RWPE1 (cell line): ENCODE data around the gene TBKBP1.

Experiments
- CTCF ChIA-PET: fragments of 350-600 bp; sonication (Branson Sonifier 250); formaldehyde crosslinking; extraction: SDS; loops from one replicate; lab custom pipeline; 2021; lab: Yijun Ruan, JAX
- POLR2A ChIA-PET: fragments of 400-600 bp; formaldehyde crosslinking; extraction: SDS; loops from one replicate; lab custom pipeline; 2020; ENCODE audit warnings: antibody characterized with exemption; ENCODE audit not compliant: low non-redundant PET; lab: Yijun Ruan, JAX
- DNase-seq: peaks from one replicate; pipeline ENCODE4 v3.0.0; 2012; ENCODE audit warnings: low spot score
- H3K27ac ChIP-seq: fragments of 450-650 bp; 2 replicates; pipeline ENCODE4 v1.5.1; 2017
- TF ChIP-seq, protein P1 (sequence below): fragments of 450-650 bp; conservative IDR thresholded peaks from 2 replicates; pipeline ENCODE4 v1.5.1; 2017; ENCODE audit warnings: low read depth, mild to moderate bottlenecking

The TBKBP1 gene

DNA sequence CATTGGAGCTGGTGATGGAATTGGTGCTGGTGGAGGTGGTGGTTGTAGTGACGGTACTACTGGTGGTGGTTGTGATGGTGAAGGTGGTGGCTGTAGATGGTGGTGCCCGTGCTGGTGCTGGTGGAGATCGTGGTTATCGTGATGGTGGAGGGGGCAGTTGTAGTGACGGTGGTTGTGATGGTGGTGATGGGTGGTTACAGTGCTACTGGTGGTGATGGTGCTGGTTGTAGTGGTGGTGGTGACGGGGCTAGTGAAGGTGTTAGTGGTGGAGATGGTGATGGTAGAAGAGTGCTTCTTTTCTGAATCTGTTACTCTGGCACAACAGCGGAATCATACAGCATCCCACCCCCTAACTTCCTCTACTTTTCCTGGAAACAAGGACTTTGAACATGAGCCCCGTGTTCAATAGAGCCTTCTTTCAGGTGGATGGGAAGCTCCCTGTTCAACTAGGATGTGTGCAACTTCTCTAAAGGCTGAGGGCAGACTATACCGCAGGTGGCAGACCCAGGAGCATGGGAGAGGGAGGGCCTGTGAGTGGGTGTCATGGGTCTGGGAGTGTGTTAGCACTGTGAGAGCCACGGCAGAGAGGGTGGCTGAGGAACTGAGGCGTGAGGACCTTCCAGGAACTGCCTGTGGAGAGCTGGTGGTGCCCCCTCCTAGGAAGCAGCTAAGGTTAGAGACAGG is 47.3 kb downstream of the TBKBP1 start:
- CTCF ChIA-PET: interaction anchor here (0.8 kb wide), 1 partner anchor 9 kb away, joined by 3 read pairs; no protein-coding TSS in a partner anchor
- H3K27ac ChIP-seq: no peak overlapping the region
- TF ChIP-seq, protein P1, sequence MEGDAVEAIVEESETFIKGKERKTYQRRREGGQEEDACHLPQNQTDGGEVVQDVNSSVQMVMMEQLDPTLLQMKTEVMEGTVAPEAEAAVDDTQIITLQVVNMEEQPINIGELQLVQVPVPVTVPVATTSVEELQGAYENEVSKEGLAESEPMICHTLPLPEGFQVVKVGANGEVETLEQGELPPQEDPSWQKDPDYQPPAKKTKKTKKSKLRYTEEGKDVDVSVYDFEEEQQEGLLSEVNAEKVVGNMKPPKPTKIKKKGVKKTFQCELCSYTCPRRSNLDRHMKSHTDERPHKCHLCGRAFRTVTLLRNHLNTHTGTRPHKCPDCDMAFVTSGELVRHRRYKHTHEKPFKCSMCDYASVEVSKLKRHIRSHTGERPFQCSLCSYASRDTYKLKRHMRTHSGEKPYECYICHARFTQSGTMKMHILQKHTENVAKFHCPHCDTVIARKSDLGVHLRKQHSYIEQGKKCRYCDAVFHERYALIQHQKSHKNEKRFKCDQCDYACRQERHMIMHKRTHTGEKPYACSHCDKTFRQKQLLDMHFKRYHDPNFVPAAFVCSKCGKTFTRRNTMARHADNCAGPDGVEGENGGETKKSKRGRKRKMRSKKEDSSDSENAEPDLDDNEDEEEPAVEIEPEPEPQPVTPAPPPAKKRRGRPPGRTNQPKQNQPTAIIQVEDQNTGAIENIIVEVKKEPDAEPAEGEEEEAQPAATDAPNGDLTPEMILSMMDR: no peak
- POLR2A ChIA-PET: no interaction called here
- no peak for DNase-seq

DNA sequence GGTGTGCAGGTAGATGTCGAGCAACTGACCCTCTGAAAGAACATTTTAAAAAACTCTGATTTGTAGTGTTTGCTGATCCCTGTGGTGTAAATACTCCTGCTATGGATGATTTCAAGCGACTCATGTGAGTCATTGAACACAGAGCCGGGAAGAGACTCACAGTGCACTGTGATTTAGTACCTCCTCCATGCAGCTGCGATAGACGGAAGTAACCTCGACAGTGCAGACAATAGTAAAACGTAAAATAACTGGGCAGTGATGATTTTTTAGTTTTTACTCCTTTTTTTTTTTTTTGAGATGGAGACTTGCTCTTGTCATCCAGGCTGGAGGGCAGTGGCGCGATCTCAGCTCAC is 47.8 kb downstream of the TBKBP1 start:
- no peak for DNase-seq
- CTCF ChIA-PET: interaction anchor here (0.5 to 0.8 kb wide), 3 partner anchors 10 to 99 kb away, joined by 3 to 4 read pairs (median 3); partner anchors contain the start of gene SCRN2
- TF ChIP-seq, protein P1: no peak
- H3K27ac ChIP-seq: no peak overlapping the region
- POLR2A ChIA-PET: interaction anchor here (0.6 kb wide), 1 partner anchor 10 kb away, joined by 3 read pairs; no protein-coding TSS in a partner anchor

DNA sequence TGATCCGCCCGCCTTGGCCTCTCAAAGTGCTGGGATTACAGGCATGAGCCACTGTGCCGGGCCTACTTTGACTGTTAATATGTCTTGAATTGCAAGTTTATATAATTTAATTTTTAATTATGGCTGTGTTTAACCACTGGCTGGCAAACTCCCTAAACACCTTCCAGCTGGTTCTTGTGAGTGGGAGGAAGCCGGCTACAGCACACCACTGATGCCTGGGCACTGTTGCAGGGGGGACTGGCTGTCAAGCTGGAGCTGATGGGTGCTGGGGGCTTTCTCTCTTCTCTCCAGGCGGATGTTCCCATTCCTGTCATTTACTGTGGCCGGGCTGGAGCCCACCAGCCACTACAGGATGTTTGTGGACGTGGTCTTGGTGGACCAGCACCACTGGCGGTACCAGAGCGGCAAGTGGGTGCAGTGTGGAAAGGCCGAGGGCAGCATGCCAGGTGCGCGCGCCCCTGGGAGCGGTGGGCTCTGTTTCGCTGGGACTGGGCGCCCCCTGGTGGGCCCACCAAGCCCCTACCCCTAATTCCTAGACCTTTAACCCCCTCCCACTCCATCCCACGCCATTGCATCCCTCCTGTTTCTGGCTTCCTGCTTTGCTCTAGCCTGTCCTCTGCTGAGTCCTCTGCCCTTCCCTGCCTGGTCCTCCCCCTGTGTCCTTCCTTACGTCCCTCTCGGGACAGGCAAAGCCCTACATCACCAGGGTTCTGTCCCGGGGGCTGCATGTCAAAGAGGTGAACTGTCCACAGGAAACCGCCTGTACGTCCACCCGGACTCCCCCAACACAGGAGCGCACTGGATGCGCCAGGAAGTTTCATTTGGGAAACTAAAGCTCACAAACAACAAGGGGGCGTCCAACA is 48.6 kb downstream of the TBKBP1 start:
- no peak for DNase-seq
- TF ChIP-seq, protein P1: no peak; the same call in 1 of the 2 replicates
- ChIA-PET CTCF (interaction anchor here (0.5 to 0.8 kb wide), 5 partner anchors 11 to 1779 kb away, joined by 3 to 7 read pairs (median 4); partner anchors contain the start of gene SCRN2), POLR2A (interaction anchor here (0.6 kb wide), 1 partner anchor 10 kb away, joined by 3 read pairs; no protein-coding TSS in a partner anchor)
- H3K27ac ChIP-seq: no peak overlapping the region

DNA sequence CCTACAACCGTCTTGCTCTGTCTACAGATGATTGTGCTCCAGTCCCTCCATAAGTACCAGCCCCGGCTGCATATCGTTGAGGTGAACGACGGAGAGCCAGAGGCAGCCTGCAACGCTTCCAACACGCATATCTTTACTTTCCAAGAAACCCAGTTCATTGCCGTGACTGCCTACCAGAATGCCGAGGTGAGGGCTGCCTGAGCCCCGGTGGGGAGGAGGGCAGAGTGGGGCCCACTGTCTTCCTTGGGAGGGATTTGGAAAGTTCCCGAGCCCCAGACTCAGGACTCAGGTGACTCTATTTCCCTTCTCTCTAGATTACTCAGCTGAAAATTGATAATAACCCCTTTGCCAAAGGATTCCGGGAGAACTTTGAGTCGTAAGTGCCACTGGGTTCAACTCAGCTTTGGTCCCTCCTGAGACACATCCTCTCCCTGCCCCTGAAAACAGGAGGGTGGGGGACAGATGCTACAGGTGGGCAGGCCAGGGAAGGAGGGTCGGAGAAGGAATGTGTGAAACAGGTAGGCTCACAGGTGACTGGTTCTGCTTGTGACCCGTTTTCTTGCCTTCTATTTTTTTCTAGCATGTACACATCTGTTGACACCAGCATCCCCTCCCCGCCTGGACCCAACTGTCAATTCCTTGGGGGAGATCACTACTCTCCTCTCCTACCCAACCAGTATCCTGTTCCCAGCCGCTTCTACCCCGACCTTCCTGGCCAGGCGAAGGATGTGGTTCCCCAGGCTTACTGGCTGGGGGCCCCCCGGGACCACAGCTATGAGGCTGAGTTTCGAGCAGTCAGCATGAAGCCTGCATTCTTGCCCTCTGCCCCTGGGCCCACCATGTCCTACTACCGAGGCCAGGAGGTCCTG is 50.4 kb downstream of the TBKBP1 start:
- ChIA-PET POLR2A (no interaction called here), CTCF (interaction anchor here (0.6 kb wide), 1 partner anchor 63 kb away, joined by 4 read pairs; no protein-coding TSS in a partner anchor)
- no peak for DNase-seq
- H3K27ac ChIP-seq: no peak overlapping the region
- TF ChIP-seq, protein P1: no peak

DNA sequence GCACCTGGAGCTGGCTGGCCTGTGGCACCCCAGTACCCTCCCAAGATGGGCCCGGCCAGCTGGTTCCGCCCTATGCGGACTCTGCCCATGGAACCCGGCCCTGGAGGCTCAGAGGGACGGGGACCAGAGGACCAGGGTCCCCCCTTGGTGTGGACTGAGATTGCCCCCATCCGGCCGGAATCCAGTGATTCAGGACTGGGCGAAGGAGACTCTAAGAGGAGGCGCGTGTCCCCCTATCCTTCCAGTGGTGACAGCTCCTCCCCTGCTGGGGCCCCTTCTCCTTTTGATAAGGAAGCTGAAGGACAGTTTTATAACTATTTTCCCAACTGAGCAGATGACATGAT is 51.0 kb downstream of the TBKBP1 start:
- CTCF ChIA-PET: interaction anchor here (0.6 to 1.2 kb wide), 2 partner anchors 57 to 587 kb away, joined by 3 to 5 read pairs; no protein-coding TSS in a partner anchor

More for the DNA sequence above, 51.0 kb downstream of the TBKBP1 start:
- POLR2A ChIA-PET: no interaction called here
- TF ChIP-seq, protein P1: no peak
- DNase-seq: no peak
- no peak overlapping the region for H3K27ac ChIP-seq
